H9 (cell line): ENCODE measurements around the gene SMC3. TPM values are rescaled to one million over a fixed set of nuclear protein-coding genes. Genes with fewer than 3 reads are reported as not detected.

ENCODE experiments used
- DNase-seq: peaks from one replicate; pipeline ENCODE4 v3.0.0-alpha.2; 2017
- H2AFZ ChIP-seq: one replicate; pipeline ENCODE4 v1.6.1; 2013; ENCODE audit warnings: mild to moderate bottlenecking, low read length, control low read depth, moderate library complexity
- H2AK5ac ChIP-seq: 2 replicates; pipeline ENCODE4 v1.6.1; 2013; ENCODE audit warnings: low read length, control low read depth, mixed read lengths; ENCODE audit not compliant: insufficient read length
- H2BK120ac ChIP-seq: one replicate; pipeline ENCODE4 v1.6.1; 2013; ENCODE audit warnings: low read depth, mild to moderate bottlenecking, low read length, control low read depth, inconsistent platforms; ENCODE audit not compliant: poor library complexity, severe bottlenecking
- H2BK12ac ChIP-seq: 2 replicates; pipeline ENCODE4 v1.6.1; 2013; ENCODE audit warnings: low read length, control low read depth, mixed read lengths, low read depth; ENCODE audit not compliant: insufficient read length
- H2BK15ac ChIP-seq: 2 replicates; pipeline ENCODE4 v1.6.1; 2013; ENCODE audit warnings: low read depth, low read length, control low read depth
- H2BK20ac ChIP-seq: one replicate; pipeline ENCODE4 v1.6.1; 2013; ENCODE audit warnings: low read depth, mild to moderate bottlenecking, low read length, control low read depth, inconsistent platforms; ENCODE audit not compliant: poor library complexity, severe bottlenecking
- H2BK5ac ChIP-seq: 2 replicates; pipeline ENCODE4 v1.6.1; 2013; ENCODE audit warnings: low read length, control low read depth, mixed read lengths; ENCODE audit not compliant: insufficient read length
- H3K14ac ChIP-seq: 2 replicates; pipeline ENCODE4 v1.6.1; 2013; ENCODE audit warnings: low read length, control low read depth; ENCODE audit not compliant: insufficient read depth
- H3K18ac ChIP-seq: 2 replicates; pipeline ENCODE4 v1.6.1; 2013; ENCODE audit warnings: low read depth, mild to moderate bottlenecking, mixed read lengths, low read length, control low read depth; ENCODE audit not compliant: insufficient read length
- H3K23ac ChIP-seq: 2 replicates; pipeline ENCODE4 v1.6.1; 2013; ENCODE audit warnings: low read length, control low read depth, mixed read lengths, low read depth; ENCODE audit not compliant: insufficient read length
- H3K23me2 ChIP-seq: 2 replicates; pipeline ENCODE4 v1.6.1; 2013; ENCODE audit warnings: low read depth, mild to moderate bottlenecking, mixed read lengths, low read length, control low read depth; ENCODE audit not compliant: insufficient read length, poor library complexity, severe bottlenecking
- H3K27ac ChIP-seq: 2 replicates; pipeline ENCODE4 v1.5.1; 2013; ENCODE audit warnings: low read length, control low read depth, mixed read lengths, low read depth; ENCODE audit not compliant: insufficient read length
- H3K27me3 ChIP-seq: 2 replicates; pipeline ENCODE4 v1.6.1; 2013; ENCODE audit warnings: low read length, control low read depth, inconsistent platforms; ENCODE audit not compliant: insufficient read depth
- H3K4ac ChIP-seq: 2 replicates; pipeline ENCODE4 v1.6.1; 2013; ENCODE audit warnings: low read depth, mild to moderate bottlenecking, control low read depth, inconsistent platforms, low read length, moderate library complexity
- H3K4me1 ChIP-seq: 2 replicates; pipeline ENCODE4 v1.6.1; 2013; ENCODE audit warnings: low read length, control low read depth, inconsistent platforms; ENCODE audit not compliant: insufficient read depth
- H3K4me2 ChIP-seq: 2 replicates; pipeline ENCODE4 v1.6.1; 2013; ENCODE audit warnings: low read length, control low read depth, mixed read lengths; ENCODE audit not compliant: insufficient read length, insufficient read depth
- H3K56ac ChIP-seq: 2 replicates; pipeline ENCODE4 v1.6.1; 2013; ENCODE audit warnings: low read depth, mild to moderate bottlenecking, mixed read lengths, low read length, control low read depth; ENCODE audit not compliant: insufficient read length
- H3K79me1 ChIP-seq: 2 replicates; pipeline ENCODE4 v1.6.1; 2013; ENCODE audit warnings: low read depth, mild to moderate bottlenecking, moderate library complexity, low read length, control low read depth, inconsistent platforms; ENCODE audit not compliant: insufficient read depth, poor library complexity, severe bottlenecking
- H3K79me2 ChIP-seq: 2 replicates; pipeline ENCODE4 v1.6.1; 2013; ENCODE audit warnings: low read length, control low read depth, inconsistent platforms; ENCODE audit not compliant: insufficient read depth
- H3K9ac ChIP-seq: 2 replicates; pipeline ENCODE4 v1.6.1; 2013; ENCODE audit warnings: low read length, control low read depth, mixed read lengths; ENCODE audit not compliant: insufficient read length; ENCODE audit errors: extremely low read depth
- H3K9me3 ChIP-seq: one replicate; pipeline ENCODE4 v1.6.1; 2013; ENCODE audit warnings: low read depth, low read length, inconsistent platforms; ENCODE audit not compliant: control insufficient read depth
- H3T11ph ChIP-seq: one replicate; pipeline ENCODE4 v1.6.1; 2013; ENCODE audit warnings: mild to moderate bottlenecking, low read length, control low read depth, inconsistent platforms
- H4K20me1 ChIP-seq: one replicate; pipeline ENCODE4 v1.6.1; 2013; ENCODE audit not compliant: control insufficient read depth, insufficient read length, insufficient read depth
- H4K5ac ChIP-seq: 2 replicates; pipeline ENCODE4 v1.6.1; 2013; ENCODE audit warnings: low read depth, mild to moderate bottlenecking, mixed read lengths, low read length, control low read depth; ENCODE audit not compliant: insufficient read length
- H4K8ac ChIP-seq: replicated peaks from 2 replicates; pipeline ENCODE4 v1.6.1; 2013; ENCODE audit warnings: low read length, control low read depth, mixed read lengths, low read depth; ENCODE audit not compliant: insufficient read length
- H4K91ac ChIP-seq: 2 replicates; pipeline ENCODE4 v1.6.1; 2013; ENCODE audit warnings: low read depth, mild to moderate bottlenecking, moderate library complexity, mixed read lengths, low read length, control low read depth; ENCODE audit not compliant: insufficient read length
- H3K27ac Mint-ChIP-seq, 3 experiments: 2 replicates in 2 of 3; 3 replicates in 1 of 3; pipeline ENCODE4 v1.8.0; 2020 to 2021; ENCODE audit warnings: mixed read lengths in 3 of 3, mild to moderate bottlenecking in 1 of 3, moderate library complexity in 1 of 3
- H3K27me3 Mint-ChIP-seq: 2 replicates; pipeline ENCODE4 v1.8.0; 2021; ENCODE audit warnings: low read depth, mild to moderate bottlenecking, moderate library complexity, mixed read lengths
- H3K36me3 Mint-ChIP-seq, 3 experiments: 2 replicates in 2 of 3; 3 replicates in 1 of 3; pipeline ENCODE4 v1.8.0; 2020 to 2021; ENCODE audit warnings: low read depth in 3 of 3, mixed read lengths in 3 of 3; ENCODE audit not compliant: insufficient read depth in 1 of 3
- H3K4me1 Mint-ChIP-seq, 2 experiments: 2 replicates each; pipeline ENCODE4 v1.8.0; 2020; ENCODE audit warnings: mixed read lengths in 2 of 2
- H3K4me3 Mint-ChIP-seq, 2 experiments: 2 replicates in 1 of 2; 3 replicates in 1 of 2; pipeline ENCODE4 v1.8.0; 2020 to 2021; ENCODE audit warnings: mild to moderate bottlenecking in 2 of 2, mixed read lengths in 2 of 2, moderate library complexity in 1 of 2
- H3K9me3 Mint-ChIP-seq, 2 experiments: 2 replicates in 1 of 2; 3 replicates in 1 of 2; pipeline ENCODE4 v1.8.0; 2020; ENCODE audit warnings: mild to moderate bottlenecking in 2 of 2, mixed read lengths in 2 of 2, moderate library complexity in 1 of 2
- CTCF ChIP-seq: fragments of 200-600 bp; sonication (generic); conservative IDR thresholded peaks from 3 replicates; pipeline ENCODE4 v1.8.0; 2021; ENCODE audit warnings: antibody characterized with exemption, mild to moderate bottlenecking
- WGBS: extraction: QIAGEN DNeasy Blood & Tissue Kit; methylation state at CpG from one replicate; pipeline ENCODE4 v1.1.7; 2013; ENCODE audit warnings: missing lambda C conversion rate, low lambda C conversion rate, mixed read lengths; ENCODE audit not compliant: insufficient read length; ENCODE audit errors: extremely low coverage; 5-methylcytosine and 5-hydroxymethylcytosine counted together
- total RNA-seq: library from RNA; stranded (reverse); gene quantifications from 2 replicates; pipeline ENCODE4 v1.2.1, GENCODE V29; 2021

Gene SMC3
- total RNA-seq, 1 experiment from 2014 or later = 82.4 TPM

GRCh38 chr10:110571093-110571743 is 3.7 kb downstream of the SMC3 start:
- H4K8ac ChIP-seq = no peak overlapping the region
- H3K9me3 ChIP-seq = no peaks in the 10 kb centered on the region
- H3K14ac ChIP-seq = no peak overlapping the region
- H4K91ac ChIP-seq = no peak overlapping the region
- no peak overlapping the region for H3K4ac ChIP-seq
- H3K27me3 Mint-ChIP-seq = no peaks in the 10 kb centered on the region
- no peaks in the 10 kb centered on the region for H3K27me3 ChIP-seq
- no peak overlapping the region for H3K4me3 Mint-ChIP-seq
- peaks cover 27 to 35% of the 10 kb centered on the region in 2 experiments for H3K4me1 Mint-ChIP-seq
- H2BK15ac ChIP-seq = no peak overlapping the region
- H2AFZ ChIP-seq = no peak overlapping the region
- no peaks in the 10 kb centered on the region for H3K79me1 ChIP-seq
- peaks cover 31% of the 10 kb centered on the region; the same call in 1 of the 2 replicates for H3K79me2 ChIP-seq
- no peaks in the 10 kb centered on the region for H3K4me1 ChIP-seq
- no CpG with 5 or more reads among the region's 2 CpGs for WGBS
- no peak overlapping the region for H2BK120ac ChIP-seq
- no peak overlapping the region for H2BK12ac ChIP-seq
- H3K56ac ChIP-seq = no peak overlapping the region
- no peak overlapping the region for H3K23ac ChIP-seq
- DNase-seq = no peak
- H3K27ac ChIP-seq = no peak overlapping the region
- no peak overlapping the region for H2AK5ac ChIP-seq
- peaks cover 12 to 35% (median 34%) of the 10 kb centered on the region in 3 experiments; a peak in 6 of 7 replicates for H3K36me3 Mint-ChIP-seq
- no peak overlapping the region for H4K5ac ChIP-seq
- H3K27ac Mint-ChIP-seq = no peak overlapping the region
- H4K20me1 ChIP-seq = no peaks in the 10 kb centered on the region
- no peak overlapping the region for H3K18ac ChIP-seq
- TF ChIP-seq CTCF = no peak
- no peak overlapping the region for H3T11ph ChIP-seq
- no peak overlapping the region for H2BK5ac ChIP-seq
- H3K9ac ChIP-seq = no peak overlapping the region
- no peaks in the 10 kb centered on the region for H3K9me3 Mint-ChIP-seq
- H3K4me2 ChIP-seq = no peak overlapping the region
- H2BK20ac ChIP-seq = no peak overlapping the region
- peaks cover 5% of the 10 kb centered on the region for H3K23me2 ChIP-seq
